ENCODE measurements around the gene PARM1. TPM values are rescaled to one million over a fixed set of nuclear protein-coding genes. Genes with fewer than 3 reads are reported as not detected.
"Not testable (repeated sequence)": the region's sequence is repeated elsewhere in the genome, so short reads cannot be mapped to it uniquely, and the experiment has no call there.

PARM1 gene
- total RNA-seq, 4 donors from 2014 or later: 10.2 to 15.8 (median 10.5) TPM

DNA sequence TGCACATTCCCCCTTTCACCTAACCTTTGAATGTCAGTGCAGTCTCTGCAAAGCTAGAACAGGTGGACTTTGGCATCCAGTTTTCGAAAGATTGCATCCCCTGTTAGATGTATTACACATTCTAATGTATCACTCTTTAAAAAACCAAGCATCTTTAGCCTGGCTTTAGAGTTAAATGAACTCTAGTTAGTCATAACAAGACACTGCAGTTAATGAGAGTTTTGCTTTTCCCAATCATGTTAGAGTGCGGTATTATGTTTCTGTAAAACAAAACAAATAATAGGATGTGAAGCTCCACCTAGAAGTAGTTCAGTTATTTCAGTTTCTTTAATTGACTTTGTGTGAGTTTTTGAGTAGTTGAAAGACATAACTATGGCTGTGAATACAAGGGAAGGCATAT lies 42.2 kb downstream of the PARM1 start:
- Histone ChIP-seq H3K4me3 (no peak overlapping the region), H3K36me3 (no peaks in the 10 kb centered on the region), H3K27me3 (no peaks in the 10 kb centered on the region), H3K9me3 (peaks cover 0 to 5% (median 0%) of the 10 kb centered on the region in 4 donors), H3K4me1 (no peaks in the 10 kb centered on the region), H3K27ac (no peak overlapping the region)
- TF ChIP-seq POLR2A (IDR thresholded peaks at IDR 0.05): no peak
- DNase-seq: no peak

GRCh38 chr4:74975848-74976824 lies 43.2 kb downstream of the PARM1 start:
- H3K27ac ChIP-seq: no peak overlapping the region
- TF ChIP-seq POLR2A (IDR thresholded peaks at IDR 0.05) (no peak), CTCF (IDR thresholded peaks at IDR 0.05) (no peak)

DNA sequence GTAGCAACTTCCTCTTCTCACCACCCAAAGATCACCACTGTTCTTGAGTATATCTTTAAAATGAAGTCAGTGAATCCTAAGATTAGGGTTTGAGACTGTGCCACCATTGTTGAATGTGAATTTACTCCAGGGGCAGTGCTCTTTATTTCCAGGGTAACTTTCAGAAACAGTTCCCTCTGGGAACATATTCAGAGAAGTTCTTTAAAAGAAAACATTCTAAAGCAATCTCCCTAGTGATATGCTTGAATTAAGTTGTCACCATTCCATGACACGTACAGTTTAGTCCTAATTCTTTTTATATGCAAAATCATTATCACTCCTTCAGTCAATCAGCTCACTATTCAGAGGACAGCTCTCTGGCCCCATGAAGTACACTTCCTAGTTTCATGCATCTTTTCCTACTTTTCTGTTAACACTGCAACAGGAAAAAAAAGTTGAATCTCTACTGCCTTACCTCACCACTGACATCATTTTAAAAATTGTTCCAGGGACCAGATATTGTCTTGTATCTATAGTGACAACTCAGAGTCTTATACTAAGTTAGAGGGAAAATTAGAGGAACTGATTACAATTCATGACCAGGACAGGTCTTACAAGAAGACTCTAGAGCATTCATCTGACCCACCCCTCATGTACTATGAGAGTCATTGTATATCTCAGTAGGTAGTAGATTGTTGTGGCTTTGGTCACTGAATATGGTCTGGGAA lies 49.8 kb downstream of the PARM1 start:
- H3K36me3 ChIP-seq: no peaks in the 10 kb centered on the region
- no peak overlapping the region for H3K4me3 ChIP-seq
- H3K9me3 ChIP-seq: peaks cover 0 to 5% (median 0%) of the 10 kb centered on the region in 4 donors
- no peak for DNase-seq
- no peak overlapping the region for H3K27ac ChIP-seq
- H3K4me1 ChIP-seq: no peaks in the 10 kb centered on the region
- TF ChIP-seq CTCF (IDR thresholded peaks at IDR 0.05): no peak
- no peak for TF ChIP-seq POLR2A (IDR thresholded peaks at IDR 0.05)
- no peaks in the 10 kb centered on the region for H3K27me3 ChIP-seq

More at GRCh38 chr4:74975848-74976824, 43.2 kb downstream of the PARM1 start:
- no peak for DNase-seq
- Histone ChIP-seq H3K4me1 (no peaks in the 10 kb centered on the region), H3K36me3 (no peaks in the 10 kb centered on the region), H3K27me3 (no peaks in the 10 kb centered on the region), H3K9me3 (peaks cover 0 to 5% (median 0%) of the 10 kb centered on the region in 4 donors), H3K4me3 (no peak overlapping the region)

DNA sequence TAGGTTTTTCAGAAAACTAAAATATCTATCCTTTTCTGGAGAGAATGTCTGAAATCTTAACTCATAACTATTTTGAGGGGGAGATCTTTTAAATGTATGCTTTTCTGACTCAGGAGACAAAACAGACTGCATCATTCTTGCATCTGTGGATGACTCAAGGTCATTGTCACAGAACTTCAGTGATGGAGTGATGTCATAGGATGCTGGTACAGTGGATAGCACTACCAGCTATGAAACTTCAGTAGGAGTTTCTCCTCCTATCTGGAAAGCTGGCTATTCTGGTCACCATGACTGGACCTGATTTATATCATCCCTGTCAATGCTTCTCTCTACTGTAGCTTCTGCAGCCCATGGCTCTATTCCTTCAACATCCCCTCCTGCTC lies 50.3 kb downstream of the PARM1 start:
- Histone ChIP-seq H3K4me3 (no peak overlapping the region), H3K9me3 (peaks cover 0 to 5% (median 0%) of the 10 kb centered on the region in 4 donors), H3K36me3 (no peaks in the 10 kb centered on the region), H3K27ac (no peak overlapping the region), H3K27me3 (no peaks in the 10 kb centered on the region), H3K4me1 (no peaks in the 10 kb centered on the region)
- no peak for DNase-seq
- TF ChIP-seq POLR2A (IDR thresholded peaks at IDR 0.05) (no peak), CTCF (IDR thresholded peaks at IDR 0.05) (no peak)

DNA sequence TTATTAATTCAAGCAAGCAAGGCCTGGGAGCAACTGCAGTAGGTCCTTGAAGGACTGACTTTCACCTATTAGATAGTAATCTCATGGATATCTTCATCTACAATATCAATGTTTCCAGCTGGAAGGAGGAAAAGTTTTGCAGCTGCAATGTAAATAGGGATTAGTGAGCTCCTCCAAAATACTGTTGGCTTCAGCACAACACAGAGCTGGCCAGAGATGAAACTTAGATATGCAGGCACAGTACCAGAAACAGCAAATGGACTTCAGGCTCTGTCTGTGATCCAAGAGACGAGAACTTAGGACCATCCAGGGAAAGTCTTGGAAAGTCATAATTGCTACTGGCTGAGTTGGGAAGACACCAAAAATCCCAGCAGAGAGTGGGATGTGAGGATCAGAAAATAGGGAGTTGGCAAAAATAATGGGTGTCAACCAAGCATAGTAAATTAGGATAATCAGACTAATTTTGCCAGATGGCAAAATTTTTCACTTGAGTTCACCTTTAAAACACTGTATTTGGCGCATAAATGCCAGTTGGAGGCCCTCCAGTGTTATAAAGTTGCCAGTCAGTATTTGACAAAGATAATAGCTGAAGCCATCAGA lies 57.5 kb downstream of the PARM1 start:
- no peaks in the 10 kb centered on the region for H3K27me3 ChIP-seq
- H3K36me3 ChIP-seq: no peaks in the 10 kb centered on the region
- DNase-seq: no peak
- H3K27ac ChIP-seq: no peak overlapping the region
- TF ChIP-seq POLR2A (IDR thresholded peaks at IDR 0.05) (no peak), CTCF (IDR thresholded peaks at IDR 0.05) (no peak)
- no peaks in the 10 kb centered on the region for H3K9me3 ChIP-seq
- no peaks in the 10 kb centered on the region for H3K4me1 ChIP-seq
- H3K4me3 ChIP-seq: no peak overlapping the region

GRCh38 chr4:74994436-74994835 lies 61.5 kb downstream of the PARM1 start:
- H3K4me3 ChIP-seq, H3K27me3 ChIP-seq, H3K4me1 ChIP-seq, DNase-seq, H3K36me3 ChIP-seq, H3K9me3 ChIP-seq, H3K27ac ChIP-seq: not testable (repeated sequence)

Data from Peyer's patch (tissue), 4 donors.